HG03175 (cell line): ENCODE measurements around the gene TMEM273.

Source experiments
- ATAC-seq: cut with Tn5 transposase; IDR thresholded peaks from one replicate; pipeline ENCODE4 v1.9.1; 2021; ENCODE audit warnings: mild to moderate bottlenecking, moderate library complexity; ENCODE audit not compliant: unreplicated experiment

TMEM273 gene

DNA sequence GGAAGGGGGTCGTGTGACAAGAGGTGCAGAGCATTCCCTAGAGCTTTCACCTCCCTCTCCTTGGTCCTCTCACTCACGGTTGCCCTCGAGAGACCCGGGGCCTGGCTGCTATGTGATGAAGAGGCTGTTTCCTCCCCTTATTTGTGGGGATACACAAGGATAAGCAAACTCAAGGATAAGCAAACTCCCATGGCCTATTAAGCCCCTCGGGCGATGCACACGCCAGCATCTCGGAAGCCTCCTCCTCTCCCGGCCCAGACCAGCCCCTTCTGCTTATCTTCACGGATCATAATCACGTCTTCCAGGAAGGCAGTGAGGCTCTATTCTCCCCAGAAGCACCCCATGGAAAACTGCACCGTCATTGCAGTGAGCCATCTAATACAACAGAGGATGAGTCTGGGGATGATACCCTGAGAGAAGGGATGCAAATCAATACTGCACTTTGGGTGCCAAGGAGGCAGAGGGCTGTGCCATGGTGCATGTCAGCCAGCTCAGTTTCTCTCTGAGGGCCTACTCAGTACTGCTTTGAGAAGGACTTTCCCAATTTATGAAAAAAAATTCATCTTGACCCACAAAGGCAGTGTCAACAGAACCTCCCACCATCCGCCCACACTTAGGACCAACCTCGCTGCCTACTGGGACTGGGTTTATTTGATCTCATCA is 22.2 kb downstream of the TMEM273 start:
- no peak for ATAC-seq

GRCh38 chr10:49165259-49165658 is 22.9 kb downstream of the TMEM273 start:
- no peak for ATAC-seq

DNA sequence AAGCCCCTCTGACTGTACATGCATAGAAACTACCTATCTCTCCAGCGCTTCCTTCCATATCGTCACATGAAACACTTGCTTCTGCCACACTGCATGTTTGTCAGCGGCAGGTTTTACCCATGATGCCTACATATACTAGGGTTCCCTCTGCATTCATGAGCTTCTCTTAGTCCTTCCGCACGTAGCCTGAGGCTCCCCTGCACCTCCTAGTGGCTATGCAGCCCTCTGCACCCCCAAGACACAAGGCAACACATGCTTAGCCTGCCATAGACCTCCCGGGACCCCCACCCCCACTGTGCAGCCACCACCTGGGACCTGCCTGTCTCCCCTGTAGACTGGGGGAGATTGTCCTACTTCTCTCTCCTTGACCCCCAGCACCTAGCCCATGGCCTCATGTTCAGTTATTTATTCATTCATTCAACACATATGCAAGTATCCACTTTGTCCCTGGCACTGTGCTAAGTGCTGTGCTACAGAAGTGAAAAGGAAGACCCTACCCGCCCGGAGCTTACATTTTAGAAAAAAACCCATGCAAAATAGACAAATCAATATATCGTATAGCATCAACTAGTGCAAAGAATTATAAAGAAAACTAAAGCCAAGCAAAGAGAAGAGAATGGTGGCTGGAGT is 23.5 kb downstream of the TMEM273 start:
- ATAC-seq, result peak; percentile 85

DNA sequence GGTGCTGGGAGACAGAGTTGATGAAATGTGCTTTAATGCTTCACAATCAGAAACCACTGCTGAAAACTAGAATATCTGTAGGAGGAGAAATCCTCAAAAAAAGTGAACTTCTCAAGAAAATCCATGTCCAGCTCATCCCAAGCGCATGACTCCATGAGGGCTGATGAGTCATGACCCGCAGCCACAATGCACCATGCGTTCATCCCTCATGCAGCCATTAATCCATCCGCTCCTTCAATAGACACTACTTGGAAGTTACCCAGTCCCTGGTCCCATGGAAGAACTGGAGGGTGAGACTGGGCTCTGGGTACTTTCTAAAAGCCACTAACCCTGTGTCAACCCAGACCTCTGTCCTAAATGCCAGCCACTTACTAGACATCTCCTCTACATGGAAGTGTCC is 24.4 kb downstream of the TMEM273 start:
- ATAC-seq, result no peak

DNA sequence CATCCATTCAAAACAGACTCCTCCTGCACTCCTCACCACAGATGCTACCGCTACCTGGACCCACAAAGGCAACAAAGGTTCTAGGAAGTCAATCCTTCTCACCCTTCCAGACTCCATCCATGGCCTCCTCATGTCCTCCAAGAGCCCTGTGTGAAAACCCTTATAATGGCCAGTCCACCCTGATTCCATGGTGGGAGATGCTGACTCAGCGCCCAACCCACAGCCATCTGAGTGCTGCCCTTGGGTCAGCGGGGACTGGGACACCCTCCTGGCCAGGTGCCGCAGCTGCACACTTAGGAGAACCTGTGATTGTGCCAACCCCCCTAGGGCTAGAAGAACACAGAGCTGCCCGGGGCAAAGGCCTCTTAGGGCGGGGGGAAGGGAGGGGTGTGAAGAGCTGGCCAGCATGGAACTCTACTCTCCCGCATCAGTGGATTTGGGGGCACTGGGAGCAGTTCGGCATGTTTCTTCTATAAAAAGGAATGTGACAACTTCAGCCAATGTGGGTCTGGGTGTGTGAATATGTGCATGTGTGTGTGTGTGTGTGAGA is 25.4 kb downstream of the TMEM273 start:
- ATAC-seq, result no peak

- no peak for ATAC-seq
Measured at GRCh38 chr10:49162063-49162462, 26.1 kb downstream of the TMEM273 start.

- no peak for ATAC-seq
Measured at GRCh38 chr10:49161411-49161997, 26.7 kb downstream of the TMEM273 start.

DNA sequence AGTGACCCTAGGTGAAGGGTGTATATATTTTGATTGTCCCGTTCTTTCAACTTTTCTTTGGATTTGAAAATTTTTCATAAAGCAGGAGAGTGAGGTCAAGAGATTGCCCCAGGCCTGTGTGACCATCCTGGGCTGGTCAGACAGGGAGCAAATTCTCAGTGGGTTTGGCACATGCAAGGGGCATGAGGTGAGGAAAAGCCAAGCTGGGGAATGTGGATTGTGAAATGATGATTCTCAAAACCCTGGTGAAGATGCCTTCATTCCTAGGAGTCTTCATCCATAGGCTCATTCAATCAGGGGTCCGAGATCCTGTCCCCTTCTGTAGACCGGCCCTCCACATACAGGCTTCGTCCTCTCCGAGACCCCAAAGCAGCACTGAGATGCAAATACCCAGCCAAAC is 27.4 kb downstream of the TMEM273 start:
- ATAC-seq, result no peak

DNA sequence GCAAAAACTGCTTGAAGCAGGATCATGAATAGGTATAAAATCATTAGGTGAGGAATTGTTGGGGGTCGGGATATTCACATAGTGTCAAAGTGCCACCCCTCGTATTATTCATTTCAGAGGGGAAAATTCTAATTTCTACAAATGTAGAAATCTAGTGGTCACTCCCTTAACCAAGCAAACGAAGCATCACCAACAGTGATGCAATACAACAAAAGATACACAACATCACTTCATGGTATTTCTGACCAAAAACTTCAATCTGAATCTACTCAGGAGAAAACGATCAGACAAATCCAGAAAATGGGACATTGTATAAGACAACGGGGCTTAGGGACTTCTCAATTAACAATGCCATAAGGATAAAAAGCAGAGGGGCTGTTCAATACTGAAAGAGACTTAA is 28.1 kb downstream of the TMEM273 start:
- ATAC-seq, result no peak

DNA sequence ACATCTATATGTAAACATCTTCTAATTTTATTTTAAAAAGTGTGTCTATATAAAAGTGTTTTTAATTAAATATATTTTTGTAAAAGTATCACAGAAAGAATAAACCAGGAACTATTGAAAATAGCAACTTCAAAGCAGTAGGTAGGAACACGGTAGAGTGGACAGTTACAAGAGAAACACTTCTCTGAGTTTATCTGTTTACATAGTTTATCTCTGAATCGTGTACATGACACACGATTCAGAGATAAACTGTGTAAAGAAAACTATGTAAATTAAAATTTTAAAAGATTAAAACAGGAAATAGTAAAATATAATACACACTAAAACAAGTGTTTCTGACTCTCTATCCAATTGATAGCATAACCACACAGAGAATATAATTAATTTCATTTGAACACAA is 29.3 kb downstream of the TMEM273 start:
- ATAC-seq, result no peak

GRCh38 chr10:49158404-49158803 is 29.8 kb downstream of the TMEM273 start:
- no peak for ATAC-seq

DNA sequence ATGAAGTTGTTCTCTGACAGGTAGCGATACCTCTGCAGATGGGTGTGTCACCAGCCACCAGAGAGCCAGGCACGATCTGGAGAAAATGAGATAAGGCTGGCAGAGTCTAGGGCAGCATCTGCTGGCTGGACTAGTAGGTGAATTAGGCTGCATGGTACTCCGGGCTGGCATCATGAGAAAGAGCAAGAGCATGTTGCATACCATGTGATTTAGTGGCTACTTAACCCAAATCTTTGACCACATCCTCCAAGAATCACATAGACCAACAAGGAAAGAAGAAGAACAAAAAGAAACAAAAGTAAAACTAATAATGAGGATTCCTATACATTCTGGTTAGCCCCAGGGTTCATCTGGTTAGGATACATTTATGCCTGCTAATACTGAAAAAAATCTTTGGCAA is 31.0 kb downstream of the TMEM273 start:
- no peak for ATAC-seq

GRCh38 chr10:49154641-49155040 is 33.5 kb downstream of the TMEM273 start:
- ATAC-seq, result no peak

DNA sequence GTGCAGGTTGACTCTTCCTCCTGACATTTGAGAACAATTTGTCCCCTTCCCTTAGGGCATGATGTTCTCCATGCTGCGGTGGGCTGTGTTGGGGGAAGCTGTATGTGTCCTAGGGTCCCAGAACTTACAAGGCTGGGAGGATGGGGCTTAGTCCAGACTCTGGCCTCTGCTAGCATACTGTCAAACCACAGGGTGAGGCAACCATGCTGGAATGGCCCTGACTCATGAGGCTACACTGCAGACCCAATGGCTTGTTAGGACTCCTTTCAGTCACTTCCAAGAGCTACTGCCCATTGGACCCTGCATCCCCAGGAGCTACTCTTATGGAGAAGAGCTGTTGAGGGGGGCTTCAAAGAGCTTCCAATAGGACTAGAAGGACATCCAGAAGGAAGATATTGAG is 34.2 kb downstream of the TMEM273 start:
- no peak for ATAC-seq

DNA sequence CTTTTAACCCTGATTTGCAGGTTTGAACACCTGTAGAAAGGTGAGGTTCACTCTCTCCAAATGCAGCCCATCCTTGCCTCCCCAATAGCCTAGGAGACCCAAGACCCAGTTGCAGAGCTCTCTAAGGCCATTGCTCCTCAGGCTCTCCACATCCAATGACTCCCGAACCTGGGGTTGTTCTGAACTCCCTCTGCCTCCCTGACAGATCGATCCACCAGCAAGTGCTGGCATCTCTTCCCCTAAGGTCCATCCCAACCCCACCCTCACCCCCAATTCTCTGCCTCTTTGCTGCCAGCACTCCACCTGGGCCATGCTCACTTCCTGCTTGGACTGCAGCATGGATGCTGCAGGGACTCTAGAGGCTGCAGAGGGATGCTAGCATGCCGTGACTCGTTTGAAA is 35.1 kb downstream of the TMEM273 start:
- ATAC-seq, result no peak

DNA sequence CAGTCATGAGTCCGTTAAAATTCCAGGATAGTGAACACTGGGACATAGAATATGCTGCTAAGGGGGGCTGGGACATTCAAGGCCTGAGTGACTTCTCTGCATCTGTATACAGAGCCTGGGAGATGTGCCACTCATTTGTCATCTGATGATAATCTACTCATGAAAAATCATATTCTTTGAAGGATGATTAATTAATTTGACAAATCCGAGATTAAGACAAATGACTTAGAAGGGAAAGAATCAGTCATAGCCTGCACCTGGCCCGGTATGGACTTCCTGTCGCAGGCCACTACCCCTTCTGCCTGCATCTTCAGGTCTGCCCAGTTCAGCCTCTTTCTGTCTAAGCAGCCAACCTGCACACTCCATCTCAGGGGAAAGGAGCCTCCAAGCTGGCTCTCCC is 35.5 kb downstream of the TMEM273 start:
- no peak for ATAC-seq

DNA sequence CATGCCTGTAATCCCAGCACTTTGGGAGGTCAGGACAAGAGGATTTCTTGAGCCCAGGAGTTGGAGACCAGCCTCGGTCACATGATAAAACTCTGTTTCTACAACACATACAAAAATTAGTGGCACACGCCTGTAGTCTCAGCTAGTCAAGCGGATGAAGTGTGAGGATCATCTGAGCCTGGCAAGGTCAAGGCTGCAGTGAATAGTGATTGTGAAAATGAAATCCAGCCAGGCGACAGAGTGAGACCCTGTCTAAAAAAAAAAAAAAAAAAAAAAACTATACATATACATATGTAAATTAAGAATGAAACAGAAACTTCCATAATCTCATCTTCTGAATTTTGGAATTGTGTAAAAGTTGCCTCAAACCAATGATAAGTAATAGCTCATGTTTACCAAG is 36.2 kb downstream of the TMEM273 start:
- ATAC-seq, result peak; percentile 47

DNA sequence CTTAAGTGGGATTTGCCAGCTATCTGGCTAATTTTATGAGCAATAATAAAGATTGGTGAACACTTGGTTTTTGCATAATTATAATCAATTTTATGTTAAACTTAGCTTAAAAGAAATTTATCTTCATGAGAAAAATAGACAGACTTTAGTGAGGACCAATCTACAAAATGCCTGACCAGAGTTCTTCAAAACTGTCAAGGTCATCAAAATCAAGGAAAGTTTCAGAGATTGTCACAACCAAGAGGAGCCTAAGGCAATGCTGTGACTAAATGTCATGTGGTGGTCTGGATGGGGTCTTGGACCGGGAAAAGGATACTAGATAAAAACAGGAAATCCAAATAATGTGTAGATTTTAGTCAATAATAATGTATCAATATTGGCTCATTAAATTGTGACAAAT is 36.7 kb downstream of the TMEM273 start:
- no peak for ATAC-seq

DNA sequence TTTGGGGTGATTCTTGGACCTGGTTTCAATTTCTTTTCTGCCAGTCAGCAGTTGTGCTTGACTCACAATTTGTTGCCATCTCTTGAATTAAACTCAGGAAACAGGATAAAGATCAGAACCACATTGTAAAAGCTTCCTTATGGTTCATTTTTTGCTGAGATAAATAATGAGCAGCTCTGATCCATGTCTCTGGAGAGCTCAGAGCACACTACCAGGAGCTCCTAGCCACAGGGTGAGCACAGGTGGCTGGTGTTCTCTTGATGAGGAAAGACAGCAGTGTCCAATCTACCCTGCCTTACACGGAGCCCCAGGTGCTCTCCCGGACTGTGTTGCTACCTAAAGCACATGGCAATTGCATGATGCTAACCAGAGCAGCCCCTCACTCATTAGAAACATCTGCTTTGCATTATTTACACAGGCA is 37.2 kb downstream of the TMEM273 start:
- no peak for ATAC-seq

DNA sequence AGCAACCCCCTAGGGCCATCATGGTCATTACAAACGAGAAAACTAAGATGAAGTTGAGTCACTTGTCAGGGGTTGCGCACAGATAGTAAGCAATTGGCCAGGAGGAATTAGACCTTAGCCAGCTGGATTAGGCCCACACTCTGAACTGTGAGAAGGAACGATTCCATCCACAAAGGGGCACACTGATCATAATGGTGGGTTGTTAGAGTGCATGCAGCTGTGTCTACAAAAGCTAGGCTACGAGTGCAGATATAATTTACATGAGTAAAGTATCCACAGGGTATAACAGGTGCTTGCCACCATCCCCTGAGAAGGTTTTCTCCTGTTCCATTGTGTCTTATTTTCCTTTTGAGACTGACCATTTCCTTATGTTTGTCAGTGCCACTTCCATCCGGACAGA is 37.8 kb downstream of the TMEM273 start:
- no peak for ATAC-seq

DNA sequence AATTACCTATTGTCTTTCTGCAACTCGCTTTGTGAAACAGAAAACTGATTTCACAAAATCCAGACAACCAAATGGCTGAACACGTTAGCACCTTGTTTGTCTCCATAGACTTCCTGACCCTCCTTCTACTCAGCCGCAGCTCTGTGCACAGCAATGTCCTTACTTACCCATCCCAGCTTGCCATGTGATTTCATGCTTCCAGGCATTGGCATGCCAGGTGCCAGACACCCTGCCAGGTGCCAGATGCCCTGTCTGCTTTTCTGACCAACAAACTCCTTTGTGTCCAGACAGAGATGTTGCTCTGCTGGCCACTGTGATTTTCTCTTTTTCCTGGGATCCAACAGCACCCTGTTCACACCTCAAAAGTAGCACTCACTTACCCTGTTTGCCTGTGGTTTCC is 38.3 kb downstream of the TMEM273 start:
- ATAC-seq, result no peak

GRCh38 chr10:49144058-49144720 is 44.0 kb downstream of the TMEM273 start:
- no peak for ATAC-seq
